Small intestine (tissue), 7 donors: ENCODE data around the gene MTRF1. TPM values are rescaled to one million over a fixed set of nuclear protein-coding genes. Genes with fewer than 3 reads are reported as not detected.

ENCODE experiments used
- DNase-seq, 2 donors: peaks; one replicate each; pipeline versions ENCODE4 v3.0.0 to v3.0.0-alpha.2; 2013
- FAIRE-seq: peaks from 2 replicates; lab custom pipeline; 2012; peaks lifted over from hg19 to GRCh38; lab: Jason Lieb, UNC
- H3K27ac ChIP-seq, 3 donors: one replicate each; pipeline ENCODE4 v1.5.1; 2013; ENCODE audit warnings: low read length in 2 of 3, mild to moderate bottlenecking in 2 of 3, control low read depth in 1 of 3, inconsistent platforms in 1 of 3, low read depth in 1 of 3, moderate library complexity in 1 of 3
- H3K27me3 ChIP-seq, 3 donors: one replicate each; pipeline ENCODE4 v1.6.1; 2013; ENCODE audit warnings: low read length in 3 of 3, inconsistent platforms in 1 of 3; ENCODE audit not compliant: control insufficient read depth in 3 of 3, insufficient read depth in 3 of 3
- H3K36me3 ChIP-seq, 3 donors: one replicate each; pipeline ENCODE4 v1.6.1; 2013; ENCODE audit warnings: low read length in 3 of 3, inconsistent platforms in 1 of 3, low read depth in 1 of 3, mild to moderate bottlenecking in 1 of 3, moderate library complexity in 1 of 3; ENCODE audit not compliant: control insufficient read depth in 3 of 3, insufficient read depth in 2 of 3
- H3K4me1 ChIP-seq, 3 donors: one replicate each; pipeline ENCODE4 v1.6.1; 2013; ENCODE audit warnings: low read length in 2 of 3, inconsistent platforms in 1 of 3, low read depth in 1 of 3, mild to moderate bottlenecking in 1 of 3, moderate library complexity in 1 of 3; ENCODE audit not compliant: control insufficient read depth in 3 of 3, insufficient read depth in 2 of 3
- H3K4me3 ChIP-seq, 3 donors: one replicate each; pipeline ENCODE4 v1.5.1; 2013; ENCODE audit warnings: low read length in 3 of 3, control low read depth in 1 of 3, inconsistent platforms in 1 of 3, low read depth in 1 of 3, mild to moderate bottlenecking in 1 of 3, moderate library complexity in 1 of 3
- H3K9me3 ChIP-seq, 2 donors: one replicate each; pipeline ENCODE4 v1.6.1; 2013; ENCODE audit warnings: low read depth in 1 of 2, low read length in 1 of 2; ENCODE audit not compliant: control insufficient read depth in 2 of 2, insufficient read depth in 1 of 2
- WGBS, 3 donors: extraction: QIAGEN DNeasy Blood & Tissue Kit; methylation state at CpG; one replicate each; pipeline ENCODE4 v1.1.7; 2013; 5-methylcytosine and 5-hydroxymethylcytosine counted together
- polyA plus RNA-seq, 4 donors: library from polyadenylated mRNA; stranded (reverse) in 3 of 4; unstranded in 1 of 4; fragments of 200-250 nt in 3 of 4; fragments of 120-200 nt in 1 of 4; gene quantifications; one replicate each; pipeline versions ENCODE4 v1.2.1 to v1.2.3, GENCODE V29; 2013
- donor health status: healthy with polysubstance abuse.
- donor health status: control.
- donor health status: control.
- donor health status: Bipolar disorder and iron deficiency.
- donor health status: healthy.

Gene MTRF1
- polyA plus RNA-seq, 4 donors, result 10.0 to 14.9 (median 12.5) TPM

DNA sequence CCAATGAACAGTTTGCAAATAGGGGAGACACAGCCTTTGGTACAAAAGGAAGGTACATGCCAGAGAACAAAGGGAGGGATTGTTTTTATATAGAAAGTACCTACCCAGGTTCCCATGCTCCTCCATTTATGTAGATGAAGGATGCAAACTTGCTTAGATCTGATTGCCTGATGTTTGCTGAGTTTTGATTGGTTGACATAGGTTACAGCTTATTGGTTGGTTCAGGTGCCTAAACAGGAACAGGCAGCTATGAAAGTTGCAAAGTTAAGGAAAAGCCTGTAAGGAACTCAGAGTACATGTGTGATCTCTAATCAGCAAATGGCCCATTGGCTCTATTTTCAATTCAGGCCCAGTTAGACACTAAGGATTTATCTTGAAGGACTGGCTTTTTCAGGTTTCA, 41.2 kb upstream of the MTRF1 start:
- no peak for FAIRE-seq
- Histone ChIP-seq H3K9me3 (no peaks in the 10 kb centered on the region), H3K4me3 (no peak overlapping the region), H3K27me3 (no peaks in the 10 kb centered on the region), H3K4me1 (no peaks in the 10 kb centered on the region), H3K36me3 (no peaks in the 10 kb centered on the region), H3K27ac (no peak overlapping the region)
- DNase-seq, result no peak

DNA sequence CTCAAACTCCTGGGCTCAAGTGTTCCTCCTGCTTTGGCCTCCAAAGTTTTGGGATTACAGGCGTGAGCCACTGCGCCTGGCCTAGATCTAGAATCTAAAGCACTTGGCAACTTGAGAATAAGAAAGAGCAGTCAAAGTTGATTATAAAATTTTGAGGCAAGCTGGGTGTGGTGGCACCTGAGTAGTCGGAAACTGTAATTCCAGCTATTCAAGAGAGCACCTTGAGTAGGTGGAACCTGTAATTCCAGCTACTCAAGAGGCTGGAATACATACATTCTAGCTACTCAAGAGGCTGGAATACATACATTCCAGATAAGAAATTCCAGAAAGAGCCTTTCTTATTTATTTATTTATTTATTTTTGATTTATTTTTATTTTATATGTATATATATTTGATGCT, 39.4 kb upstream of the MTRF1 start:
- FAIRE-seq, result no peak
- Histone ChIP-seq H3K9me3 (no peaks in the 10 kb centered on the region), H3K4me1 (no peaks in the 10 kb centered on the region), H3K36me3 (no peaks in the 10 kb centered on the region), H3K27me3 (no peaks in the 10 kb centered on the region), H3K4me3 (no peak overlapping the region), H3K27ac (no peak overlapping the region)
- WGBS, 3 donors, result 93 to 97% (median 96%) methylated on average over 3 of the region's 3 CpGs
- no peak for DNase-seq

DNA sequence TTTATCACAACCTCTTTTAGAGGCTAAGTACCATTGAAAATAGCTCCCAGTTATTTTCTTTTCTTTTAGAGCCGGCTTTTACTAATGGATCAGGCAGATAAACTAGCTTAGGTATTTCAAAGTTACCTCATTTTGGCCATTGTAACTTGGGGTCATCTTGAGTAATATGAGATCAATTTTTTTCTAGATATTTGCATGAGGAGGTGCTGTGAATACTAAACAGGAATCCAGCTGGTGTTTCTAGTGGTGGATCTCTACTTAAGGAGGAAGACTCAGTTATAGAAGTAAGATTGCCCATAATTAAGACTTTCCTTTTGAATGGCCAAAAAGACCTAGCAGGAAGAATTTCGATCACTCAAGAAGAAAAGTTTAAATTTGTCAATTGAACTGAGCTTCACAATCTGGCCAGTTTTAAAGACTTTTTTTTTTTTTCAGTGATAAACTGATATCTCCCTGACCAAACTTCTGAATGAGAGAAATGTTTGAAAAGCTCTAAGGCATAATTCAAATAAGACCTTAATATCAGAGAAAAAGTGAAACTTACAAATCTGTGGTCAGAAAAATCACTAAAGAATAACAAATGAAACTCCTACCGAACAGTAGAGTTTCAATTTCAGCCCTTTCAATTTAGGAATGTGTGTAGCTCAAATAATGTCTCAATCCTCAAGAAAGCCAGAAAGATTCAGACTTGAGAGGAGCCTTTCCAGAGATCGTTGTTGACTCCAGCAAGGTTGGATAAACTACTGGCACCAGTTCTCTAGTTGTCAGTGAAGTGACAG, 36.1 kb upstream of the MTRF1 start:
- H3K36me3 ChIP-seq, result no peaks in the 10 kb centered on the region
- FAIRE-seq, result no peak
- H3K4me3 ChIP-seq, result no peak overlapping the region
- WGBS, 3 donors, result 86 to 87% (median 86%) methylated on average over 4 of the region's 4 CpGs
- H3K27me3 ChIP-seq, result no peaks in the 10 kb centered on the region
- no peak for DNase-seq
- no peaks in the 10 kb centered on the region for H3K9me3 ChIP-seq
- no peak overlapping the region for H3K27ac ChIP-seq
- H3K4me1 ChIP-seq, result no peaks in the 10 kb centered on the region

DNA sequence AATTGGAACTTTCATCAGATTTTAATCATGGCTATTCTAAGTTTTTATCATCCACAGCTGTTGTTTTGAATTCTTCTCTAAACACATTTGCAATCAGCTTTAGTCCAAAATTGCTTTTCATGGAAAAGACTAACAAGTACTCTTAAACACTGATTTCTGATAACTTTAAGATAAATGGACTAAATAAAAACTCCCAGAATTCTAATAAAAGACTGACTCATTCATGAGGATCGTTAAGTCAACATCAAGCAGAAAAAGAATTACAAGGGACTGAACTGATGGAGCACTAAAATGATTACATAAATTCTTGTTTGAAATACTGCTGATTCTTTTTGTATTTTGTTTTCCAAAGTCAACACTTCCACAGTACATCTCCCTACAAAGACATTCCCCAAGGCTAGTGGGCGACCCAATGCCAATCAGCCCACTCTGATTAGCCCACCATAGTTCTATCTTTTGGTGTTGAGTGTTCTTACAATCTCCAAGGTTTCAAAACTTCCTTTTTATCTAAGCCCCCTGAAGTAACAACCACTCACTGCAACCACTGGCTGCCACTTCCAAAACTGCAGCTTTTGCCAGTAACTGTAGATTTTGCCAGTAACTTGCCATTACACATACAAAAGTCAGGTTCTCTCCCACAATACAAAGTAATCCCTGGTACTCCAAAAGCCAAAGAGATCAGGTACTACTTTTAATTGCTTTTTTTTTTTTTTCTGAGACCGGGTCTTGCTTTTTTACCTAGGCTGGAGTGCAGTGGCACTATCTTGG, 33.7 kb upstream of the MTRF1 start:
- no peaks in the 10 kb centered on the region for H3K36me3 ChIP-seq
- 65 to 85% (median 72%) methylated on average over 3 of the region's 3 CpGs for WGBS, 3 donors
- no peak for DNase-seq
- peaks cover 2 to 3% of the 10 kb centered on the region in 2 donors for H3K9me3 ChIP-seq
- no peak overlapping the region for H3K27ac ChIP-seq
- FAIRE-seq, result no peak
- H3K4me3 ChIP-seq, result no peak overlapping the region
- no peaks in the 10 kb centered on the region for H3K27me3 ChIP-seq
- H3K4me1 ChIP-seq, result no peaks in the 10 kb centered on the region

DNA sequence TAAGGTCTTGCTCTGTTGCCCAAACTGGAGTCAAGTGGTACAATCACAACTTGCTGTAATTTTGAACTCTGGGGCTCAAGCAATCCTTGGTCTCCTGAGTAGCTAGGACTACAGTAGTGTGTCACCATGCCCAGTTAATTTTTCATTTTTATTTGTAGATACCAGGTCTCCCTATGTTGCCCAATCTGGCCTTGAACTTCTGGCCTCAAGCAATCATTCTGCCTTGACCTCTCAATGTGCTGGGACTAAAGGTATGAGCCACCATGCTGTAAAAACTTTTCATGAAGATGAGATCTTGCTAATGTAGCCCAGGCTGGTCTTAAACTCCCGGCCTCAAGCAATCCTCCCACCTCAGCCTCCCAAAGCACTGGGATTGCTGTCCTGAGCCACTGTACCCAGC, 32.6 kb upstream of the MTRF1 start:
- no peak overlapping the region for H3K4me3 ChIP-seq
- H3K9me3 ChIP-seq, result peaks cover 2 to 8% of the 10 kb centered on the region in 2 donors
- DNase-seq, result no peak
- WGBS, 3 donors, result 93 to 100% (median 96%) methylated on average over 1 of the region's 1 CpG
- no peaks in the 10 kb centered on the region for H3K36me3 ChIP-seq
- no peaks in the 10 kb centered on the region for H3K4me1 ChIP-seq
- no peaks in the 10 kb centered on the region for H3K27me3 ChIP-seq
- H3K27ac ChIP-seq, result no peak overlapping the region
- FAIRE-seq, result no peak

DNA sequence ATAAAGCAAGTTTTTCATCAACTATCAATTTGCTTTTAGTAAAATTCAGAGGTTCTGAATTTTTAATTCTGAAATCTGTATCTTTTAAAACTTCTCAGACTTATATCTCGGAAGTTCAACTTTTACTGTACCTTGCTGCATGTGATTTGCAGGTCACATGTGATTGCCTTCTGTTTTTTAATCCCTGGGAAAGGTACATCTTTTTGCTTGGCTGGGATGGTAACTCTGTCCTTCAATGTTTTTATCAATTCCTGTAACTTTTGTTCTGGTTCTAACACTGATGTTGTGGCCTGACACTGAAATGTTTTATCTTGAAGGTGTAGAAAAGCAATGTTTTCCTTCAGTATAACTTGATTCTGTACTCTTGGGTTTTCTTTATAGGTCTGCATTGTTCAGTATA, 31.5 kb upstream of the MTRF1 start:
- no peak overlapping the region for H3K27ac ChIP-seq
- FAIRE-seq (no peak), DNase-seq (no peak)
- H3K4me3 ChIP-seq, result no peak overlapping the region
- 89 to 100% (median 97%) methylated on average over 1 of the region's 1 CpG for WGBS, 3 donors
- H3K27me3 ChIP-seq, result no peaks in the 10 kb centered on the region
- H3K36me3 ChIP-seq, result no peaks in the 10 kb centered on the region
- peaks cover 2 to 8% of the 10 kb centered on the region in 2 donors for H3K9me3 ChIP-seq
- H3K4me1 ChIP-seq, result no peaks in the 10 kb centered on the region

DNA sequence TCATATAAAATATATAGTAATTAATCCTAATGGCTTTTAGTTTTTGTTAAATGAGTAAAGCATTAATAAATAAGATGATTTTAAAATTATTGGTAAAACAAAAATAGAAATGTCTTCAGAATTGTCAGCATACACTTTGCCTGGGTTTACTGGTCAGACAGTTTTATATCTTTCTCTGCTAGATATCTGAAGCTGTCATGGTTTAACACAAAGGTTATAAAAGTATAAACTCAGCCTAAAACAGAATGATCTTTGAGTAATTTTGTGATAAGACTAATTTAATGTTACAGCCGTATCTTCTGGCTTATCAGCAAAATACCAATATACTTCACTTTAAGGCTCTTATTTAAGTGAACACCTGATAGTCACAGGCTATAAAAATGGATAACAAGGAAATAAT, 29.9 kb upstream of the MTRF1 start:
- 25 to 65% (median 54%) methylated on average over 1 of the region's 1 CpG for WGBS, 3 donors
- no peaks in the 10 kb centered on the region for H3K4me1 ChIP-seq
- H3K9me3 ChIP-seq, result peaks cover 2 to 15% of the 10 kb centered on the region in 2 donors
- no peaks in the 10 kb centered on the region for H3K27me3 ChIP-seq
- H3K4me3 ChIP-seq, result no peak overlapping the region
- FAIRE-seq (no peak), DNase-seq (no peak)
- no peaks in the 10 kb centered on the region for H3K36me3 ChIP-seq
- H3K27ac ChIP-seq, result no peak overlapping the region

DNA sequence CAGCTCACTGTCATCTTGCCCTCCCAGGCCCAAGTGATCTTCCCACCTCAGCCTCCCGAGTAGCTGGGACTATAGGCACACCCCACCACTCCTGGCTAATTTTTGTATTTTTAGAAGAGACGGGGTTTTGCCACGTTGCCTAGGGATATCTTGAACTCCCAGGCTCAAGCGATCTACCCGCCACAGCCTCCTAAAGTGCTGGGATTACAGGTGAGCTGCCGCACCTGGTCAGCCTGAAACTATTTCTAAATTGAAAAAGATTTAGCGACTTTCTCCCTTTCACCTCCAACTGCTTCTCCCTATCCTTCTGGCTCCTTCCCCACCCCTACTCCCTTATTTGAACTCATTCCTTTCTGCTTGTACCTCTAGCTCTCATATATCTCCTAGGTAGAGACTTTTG, 27.9 kb upstream of the MTRF1 start:
- no peak overlapping the region for H3K4me3 ChIP-seq
- FAIRE-seq (no peak), DNase-seq (no peak)
- no peaks in the 10 kb centered on the region for H3K36me3 ChIP-seq
- no peaks in the 10 kb centered on the region for H3K4me1 ChIP-seq
- peaks cover 2 to 15% of the 10 kb centered on the region in 2 donors for H3K9me3 ChIP-seq
- 87 to 94% (median 93%) methylated on average over 7 of the region's 7 CpGs for WGBS, 3 donors
- no peaks in the 10 kb centered on the region for H3K27me3 ChIP-seq
- H3K27ac ChIP-seq, result no peak overlapping the region
